ENCODE data around the gene IMMP2L.

DNA sequence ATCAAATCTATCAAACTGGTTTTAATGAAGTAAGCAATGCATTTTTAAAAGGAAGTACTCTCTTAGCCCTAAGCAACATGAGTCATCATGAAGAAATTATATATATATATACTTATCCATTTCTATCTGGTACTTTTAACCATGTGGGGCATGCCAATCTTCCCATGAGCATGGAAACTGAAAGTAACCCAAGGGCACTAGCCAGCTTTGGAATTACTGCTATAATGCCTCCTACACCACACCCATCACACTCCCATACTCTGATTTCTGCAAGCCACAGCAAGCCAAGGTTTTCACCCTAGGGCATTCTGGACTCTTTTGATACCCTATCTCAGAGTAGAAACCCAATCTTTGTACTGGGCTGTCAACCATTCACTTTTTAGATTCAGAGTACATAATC is 204.6 kb downstream of the IMMP2L start:
- no peak for TF ChIP-seq EP300 (IDR thresholded peaks at IDR 0.05)
- no peak for TF ChIP-seq CTCF (IDR thresholded peaks at IDR 0.05)
